Mucosa of stomach (tissue), 1 donor: ENCODE results near the gene PSMC1.
"Not testable (repeated sequence)": the region's sequence is repeated elsewhere in the genome, so short reads cannot be mapped to it uniquely, and the experiment has no call there.

ENCODE experiments used
- H3K27me3 ChIP-seq: one replicate; pipeline ENCODE4 v1.7.0; 2013; ENCODE audit warnings: mild to moderate bottlenecking, low read length; ENCODE audit not compliant: control insufficient read depth, insufficient read depth
- H3K36me3 ChIP-seq: one replicate; pipeline ENCODE4 v1.7.0; 2013; ENCODE audit warnings: low read length; ENCODE audit not compliant: control insufficient read depth, insufficient read depth
- H3K4me1 ChIP-seq: one replicate; pipeline ENCODE4 v1.7.0; 2013; ENCODE audit warnings: mild to moderate bottlenecking, low read length; ENCODE audit not compliant: control insufficient read depth, insufficient read depth
- H3K4me3 ChIP-seq: one replicate; pipeline ENCODE4 v1.7.0; 2013; ENCODE audit warnings: low read length
- H3K9ac ChIP-seq: one replicate; pipeline ENCODE4 v1.7.0; 2013; ENCODE audit warnings: mild to moderate bottlenecking, low read length, moderate library complexity
- H3K9me3 ChIP-seq: one replicate; pipeline ENCODE4 v1.7.0; 2013; ENCODE audit warnings: mild to moderate bottlenecking, low read length, moderate library complexity; ENCODE audit not compliant: control insufficient read depth
- donor health status: Pancreatic carcinoma.

Gene PSMC1

GRCh38 chr14:90256354-90257131, at the start of gene PSMC1:
TSS of gene PSMC1 (plus strand) at chr14:90256553. CDS start at chr14:90256598, 45 bp downstream.
- Histone ChIP-seq H3K4me1 (peaks cover 8% of the 10 kb centered on the region), H3K27me3 (no peaks in the 10 kb centered on the region), H3K36me3 (no peaks in the 10 kb centered on the region), H3K9me3 (no peaks in the 10 kb centered on the region), H3K4me3 (peak within 1 kb of the TSS; percentile 85), H3K9ac (peak within 1 kb of the TSS; percentile 93)

GRCh38 chr14:90213099-90213748, 43.1 kb upstream of the PSMC1 start:
- Histone ChIP-seq H3K9me3 (no peaks in the 10 kb centered on the region), H3K4me3 (no peak overlapping the region), H3K36me3 (no peaks in the 10 kb centered on the region), H3K4me1 (no peaks in the 10 kb centered on the region), H3K9ac (no peak overlapping the region), H3K27me3 (no peaks in the 10 kb centered on the region)

- Histone ChIP-seq H3K9ac (no peak overlapping the region), H3K27me3 (no peaks in the 10 kb centered on the region), H3K4me1 (peaks cover 5% of the 10 kb centered on the region), H3K9me3 (no peaks in the 10 kb centered on the region), H3K4me3 (no peak overlapping the region), H3K36me3 (no peaks in the 10 kb centered on the region)
Measured at GRCh38 chr14:90228478-90228877, 27.9 kb upstream of the PSMC1 start.

GRCh38 chr14:90229942-90230341, 26.4 kb upstream of the PSMC1 start:
- not testable (repeated sequence) for H3K9ac ChIP-seq, H3K9me3 ChIP-seq, H3K27me3 ChIP-seq, H3K4me3 ChIP-seq, H3K36me3 ChIP-seq
- H3K4me1 ChIP-seq, result peaks cover 11% of the 10 kb centered on the region

- H3K4me3 ChIP-seq, result no peak overlapping the region
- no peaks in the 10 kb centered on the region for H3K9me3 ChIP-seq
- H3K9ac ChIP-seq, result no peak overlapping the region
- H3K36me3 ChIP-seq, result no peaks in the 10 kb centered on the region
- H3K27me3 ChIP-seq, result no peaks in the 10 kb centered on the region
- peaks cover 11% of the 10 kb centered on the region for H3K4me1 ChIP-seq
Measured at GRCh38 chr14:90235179-90235976, 21.0 kb upstream of the PSMC1 start.

- no peak overlapping the region for H3K9ac ChIP-seq
- H3K27me3 ChIP-seq, result no peaks in the 10 kb centered on the region
- no peak overlapping the region for H3K4me3 ChIP-seq
- no peaks in the 10 kb centered on the region for H3K9me3 ChIP-seq
- no peaks in the 10 kb centered on the region for H3K4me1 ChIP-seq
- H3K36me3 ChIP-seq, result no peaks in the 10 kb centered on the region
Measured at GRCh38 chr14:90239139-90239538, 17.2 kb upstream of the PSMC1 start.

GRCh38 chr14:90242444-90242843, 13.9 kb upstream of the PSMC1 start:
- no peak overlapping the region for H3K4me3 ChIP-seq
- H3K4me1 ChIP-seq, result no peaks in the 10 kb centered on the region
- no peaks in the 10 kb centered on the region for H3K9me3 ChIP-seq
- no peaks in the 10 kb centered on the region for H3K27me3 ChIP-seq
- no peaks in the 10 kb centered on the region for H3K36me3 ChIP-seq
- no peak overlapping the region for H3K9ac ChIP-seq

GRCh38 chr14:90246936-90247335, 9.4 kb upstream of the PSMC1 start:
- Histone ChIP-seq H3K27me3 (no peaks in the 10 kb centered on the region), H3K9ac (no peak overlapping the region), H3K9me3 (no peaks in the 10 kb centered on the region), H3K36me3 (no peaks in the 10 kb centered on the region), H3K4me1 (no peaks in the 10 kb centered on the region), H3K4me3 (no peak overlapping the region)

- not testable (repeated sequence) for H3K4me3 ChIP-seq, H3K4me1 ChIP-seq, H3K9me3 ChIP-seq, H3K27me3 ChIP-seq, H3K36me3 ChIP-seq, H3K9ac ChIP-seq
Measured at GRCh38 chr14:90247441-90247840, 8.9 kb upstream of the PSMC1 start.

GRCh38 chr14:90248594-90248993, 7.8 kb upstream of the PSMC1 start:
- no peak overlapping the region for H3K4me3 ChIP-seq
- H3K9ac ChIP-seq, result no peak overlapping the region
- no peaks in the 10 kb centered on the region for H3K4me1 ChIP-seq
- no peaks in the 10 kb centered on the region for H3K36me3 ChIP-seq
- H3K27me3 ChIP-seq, result no peaks in the 10 kb centered on the region
- no peaks in the 10 kb centered on the region for H3K9me3 ChIP-seq

- Histone ChIP-seq H3K9me3 (no peaks in the 10 kb centered on the region), H3K36me3 (no peaks in the 10 kb centered on the region), H3K4me1 (peaks cover 8% of the 10 kb centered on the region), H3K27me3 (no peaks in the 10 kb centered on the region), H3K9ac (no peak overlapping the region), H3K4me3 (no peak overlapping the region)
Measured at GRCh38 chr14:90253826-90254225, 2.5 kb upstream of the PSMC1 start.

GRCh38 chr14:90255871-90256270, 482 bp upstream of the PSMC1 start:
- Histone ChIP-seq H3K4me3 (no peak overlapping the region), H3K4me1 (peaks cover 8% of the 10 kb centered on the region), H3K9ac (peak overlapping the region; percentile 93), H3K9me3 (no peaks in the 10 kb centered on the region), H3K27me3 (no peaks in the 10 kb centered on the region), H3K36me3 (no peaks in the 10 kb centered on the region)
